GM19023 (cell line): Measurements from ENCODE around the gene RNF157.
"Not testable (repeated sequence)": the region's sequence is repeated elsewhere in the genome, so short reads cannot be mapped to it uniquely, and the experiment has no call there.

Source experiments
- ATAC-seq: cut with Tn5 transposase; IDR thresholded peaks from one replicate; pipeline ENCODE4 v1.9.1; 2021; ENCODE audit warnings: mild to moderate bottlenecking, moderate library complexity; ENCODE audit not compliant: unreplicated experiment

Gene RNF157

DNA sequence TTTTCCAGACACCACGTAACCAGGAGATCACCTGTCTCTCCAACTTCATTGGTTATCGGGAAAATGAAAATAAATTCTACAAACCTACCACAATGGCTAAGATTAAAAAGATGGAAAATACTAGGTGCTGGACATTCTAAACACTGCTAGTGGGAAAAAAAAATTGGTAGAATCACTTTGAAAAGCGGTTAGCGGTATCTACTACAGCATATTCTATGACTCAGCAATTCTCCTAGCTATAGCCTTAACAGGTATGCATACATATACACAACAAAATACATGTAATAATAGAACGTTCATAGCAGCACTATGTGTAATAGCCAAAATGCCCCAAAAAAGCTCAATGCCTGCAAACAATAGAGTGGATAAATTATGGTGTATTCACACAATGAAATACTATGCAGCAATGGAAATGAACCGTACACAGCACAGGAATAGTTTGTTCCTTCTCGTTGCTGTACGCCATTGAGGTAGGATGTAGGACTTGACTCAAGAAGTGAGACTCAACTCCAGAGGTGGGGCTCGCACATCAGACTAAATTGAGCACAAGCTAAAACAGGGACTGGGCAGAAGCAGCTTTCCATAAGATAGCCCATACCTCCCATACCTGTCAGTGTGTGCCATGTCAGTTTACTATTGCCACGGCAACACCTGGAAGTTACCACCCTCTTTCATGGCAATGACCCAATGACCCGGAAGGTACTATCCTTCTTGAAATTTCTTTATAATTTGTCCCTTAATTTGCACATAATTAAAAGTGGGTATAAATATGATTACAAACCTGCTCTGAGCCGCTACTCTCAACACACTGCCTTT lies 44.8 kb downstream of the RNF157 start:
- ATAC-seq: no peak

DNA sequence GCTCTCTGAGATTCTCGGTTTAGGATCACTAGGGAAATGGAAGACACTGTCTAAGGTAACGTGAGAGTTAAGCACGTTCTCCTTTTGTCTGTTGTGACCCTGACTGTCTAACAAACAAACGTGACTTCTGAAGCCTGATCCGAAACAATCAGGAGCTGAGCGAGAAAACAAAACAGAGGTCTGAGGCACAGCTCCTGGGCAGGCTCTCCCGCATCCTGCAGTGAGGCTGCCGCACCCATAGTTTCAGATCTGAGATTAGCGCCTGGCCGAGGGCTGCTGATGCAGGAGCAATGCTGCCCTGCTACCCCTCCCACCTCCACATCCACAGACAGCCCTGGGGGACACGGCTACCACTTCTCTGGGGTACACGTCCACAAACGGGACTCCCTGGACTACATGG lies 46.7 kb downstream of the RNF157 start:
- ATAC-seq: no peak

DNA sequence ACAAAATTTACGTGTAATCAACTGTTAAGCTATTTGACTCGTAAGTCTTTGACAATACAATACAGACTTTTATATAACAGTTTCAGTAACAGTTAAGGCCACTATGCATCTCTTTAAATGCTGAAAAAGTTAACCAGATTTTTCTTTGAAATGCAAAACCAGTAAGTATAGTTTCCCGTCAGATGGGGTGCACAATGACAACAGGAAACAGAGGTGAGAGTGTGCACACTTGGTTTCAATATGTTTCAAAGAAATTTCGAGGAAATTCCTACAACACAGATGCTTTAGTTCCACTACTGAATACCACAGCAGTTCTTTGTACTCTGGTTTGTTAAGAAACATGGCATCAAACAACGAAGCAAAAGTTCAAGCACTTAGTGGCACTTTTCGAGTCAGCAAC lies 48.4 kb downstream of the RNF157 start:
- ATAC-seq: peak; percentile 62

DNA sequence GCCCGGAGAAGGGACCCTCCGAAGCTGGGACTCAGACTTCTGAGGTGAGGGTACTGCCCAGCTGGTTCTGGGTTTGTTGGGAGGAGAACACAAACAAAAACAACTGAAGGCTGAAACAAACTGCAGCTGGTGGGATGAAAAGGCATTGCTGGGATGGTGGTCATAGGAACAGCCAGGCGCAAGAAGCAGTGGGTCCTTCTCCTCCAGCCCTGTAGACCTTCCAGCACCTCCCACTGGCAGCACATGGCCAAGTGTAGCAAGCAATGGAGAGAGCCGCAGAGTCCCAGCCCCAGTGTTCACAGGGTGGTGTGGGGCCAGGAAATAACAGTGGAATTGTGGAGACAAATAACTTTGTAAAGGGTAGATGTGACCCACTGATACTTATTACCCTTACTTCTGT lies 50.6 kb downstream of the RNF157 start:
- no peak for ATAC-seq

DNA sequence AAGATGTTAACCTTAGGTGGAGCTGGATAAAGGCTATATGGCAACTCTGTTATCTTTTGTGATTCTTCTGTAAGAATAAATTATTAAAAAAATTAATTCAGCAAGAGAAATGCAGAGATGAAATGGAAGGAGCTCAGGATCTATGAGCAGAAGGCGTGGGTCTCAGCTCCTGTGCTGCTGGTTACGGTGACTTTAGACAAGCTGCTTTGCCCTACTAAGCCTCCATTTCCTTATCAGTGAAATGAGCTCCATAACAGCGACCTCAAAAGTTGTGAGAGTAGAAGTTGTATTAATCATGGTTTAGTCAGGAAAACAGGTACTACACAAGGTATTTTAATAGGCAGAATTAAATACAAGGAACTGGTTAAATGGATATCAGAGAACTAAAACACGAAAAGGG lies 51.0 kb downstream of the RNF157 start:
- ATAC-seq: no peak

DNA sequence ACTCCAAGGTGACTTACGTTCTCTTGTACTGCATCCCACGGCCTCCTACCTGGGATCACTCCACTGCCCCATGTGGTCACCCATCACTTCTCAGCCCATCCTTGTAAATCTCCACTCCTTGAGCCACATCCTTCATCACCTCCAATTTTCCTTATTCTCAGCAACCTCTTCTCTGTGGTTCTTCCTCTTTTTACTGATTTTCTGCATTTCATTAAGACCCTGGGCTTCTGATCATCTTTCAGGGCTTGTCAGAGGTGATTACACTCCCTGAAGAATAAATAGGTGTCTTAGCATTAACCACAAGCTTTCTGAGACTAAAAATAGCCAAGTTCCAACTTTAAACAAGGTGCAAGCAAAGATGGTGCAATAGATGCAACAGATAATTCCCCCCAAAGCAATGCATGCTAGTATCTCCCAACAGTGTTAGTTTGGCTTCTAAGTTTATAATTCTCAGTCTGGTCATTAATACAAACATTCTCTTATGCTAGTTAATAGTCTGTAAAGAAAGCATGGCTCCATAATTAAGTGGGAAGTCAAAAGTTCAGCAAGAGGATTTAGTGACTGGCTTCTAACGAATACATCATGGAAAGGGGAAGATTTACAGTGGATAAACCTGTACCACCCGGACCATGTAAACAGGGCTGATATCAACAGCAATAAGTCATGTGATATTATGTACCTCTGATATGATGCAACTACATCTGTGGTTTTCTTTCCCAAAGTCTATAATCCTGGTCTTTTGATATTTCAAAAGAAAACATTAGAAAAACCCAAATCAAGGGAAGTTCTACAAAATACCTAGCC lies 51.9 kb downstream of the RNF157 start:
- ATAC-seq: no peak

DNA sequence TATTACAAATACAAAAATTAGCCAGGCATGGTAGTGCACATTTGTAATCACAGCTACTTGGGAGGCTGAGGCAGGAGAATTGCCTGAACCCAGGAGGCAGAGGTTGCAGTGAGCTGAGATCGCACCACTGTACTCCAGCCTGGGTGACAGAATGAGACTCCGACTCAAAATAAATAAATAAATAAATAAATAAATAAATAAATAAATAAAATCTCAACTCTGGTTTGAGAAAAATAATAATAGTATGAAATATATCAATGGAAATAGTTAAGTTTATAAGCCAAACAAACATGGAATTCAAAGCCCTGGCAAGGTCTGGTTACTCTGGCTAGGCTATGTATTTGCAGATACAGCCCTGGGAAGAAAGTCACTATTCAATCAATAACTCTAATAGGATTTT lies 53.5 kb downstream of the RNF157 start:
- not testable (repeated sequence) for ATAC-seq

DNA sequence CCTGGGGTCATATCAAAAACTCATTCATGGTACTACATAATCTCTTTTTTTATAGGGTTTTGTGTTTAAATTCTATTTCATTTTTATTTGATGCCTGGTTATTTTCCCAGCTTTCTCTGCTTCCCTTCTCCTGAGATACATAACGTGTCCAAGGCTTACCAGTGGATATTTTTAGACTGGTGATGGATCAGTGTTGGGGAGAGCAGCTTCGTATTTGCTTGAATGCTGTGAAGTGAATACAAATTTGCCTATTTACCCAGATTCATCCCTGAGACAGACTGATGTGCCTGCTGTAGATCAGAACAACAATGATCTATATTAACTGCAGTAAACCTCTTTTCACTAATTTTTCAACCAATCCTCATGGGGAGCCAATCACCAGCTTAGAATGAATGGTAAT lies 56.0 kb downstream of the RNF157 start:
- no peak for ATAC-seq

DNA sequence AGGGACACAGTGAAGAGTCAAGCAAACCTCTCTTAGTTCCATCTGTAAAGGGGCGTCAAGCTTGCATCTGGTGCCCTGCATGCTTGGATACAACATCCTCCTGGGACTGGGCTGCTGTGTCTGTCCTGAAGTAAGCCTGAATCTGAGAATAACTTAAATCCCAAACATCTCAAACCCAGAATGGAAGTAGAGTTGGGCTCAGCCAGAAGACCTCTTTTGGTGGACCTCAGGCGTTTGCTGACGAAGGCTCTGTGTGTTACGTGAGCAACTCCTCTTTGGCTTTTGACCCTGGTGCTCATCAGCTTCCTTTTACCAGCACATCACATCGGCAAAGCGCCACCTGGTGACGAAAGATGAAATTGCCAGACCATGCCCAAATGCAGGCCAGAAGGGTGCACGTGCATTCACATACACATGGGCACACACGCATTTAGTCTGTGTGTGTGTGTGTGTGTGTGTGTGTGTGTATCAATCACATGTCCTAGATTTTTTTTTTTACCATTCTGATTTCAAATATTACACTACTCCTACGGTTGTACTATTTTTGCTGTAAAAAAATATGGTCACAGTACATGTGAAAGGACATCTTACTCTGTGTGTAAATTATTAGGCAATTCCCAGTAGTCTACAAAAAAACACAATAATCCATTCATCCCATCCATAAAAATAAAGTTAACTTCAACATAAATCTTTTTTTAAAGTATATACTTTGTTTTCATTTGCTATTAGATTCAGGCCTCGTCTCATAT lies 58.1 kb downstream of the RNF157 start:
- ATAC-seq: no peak

DNA sequence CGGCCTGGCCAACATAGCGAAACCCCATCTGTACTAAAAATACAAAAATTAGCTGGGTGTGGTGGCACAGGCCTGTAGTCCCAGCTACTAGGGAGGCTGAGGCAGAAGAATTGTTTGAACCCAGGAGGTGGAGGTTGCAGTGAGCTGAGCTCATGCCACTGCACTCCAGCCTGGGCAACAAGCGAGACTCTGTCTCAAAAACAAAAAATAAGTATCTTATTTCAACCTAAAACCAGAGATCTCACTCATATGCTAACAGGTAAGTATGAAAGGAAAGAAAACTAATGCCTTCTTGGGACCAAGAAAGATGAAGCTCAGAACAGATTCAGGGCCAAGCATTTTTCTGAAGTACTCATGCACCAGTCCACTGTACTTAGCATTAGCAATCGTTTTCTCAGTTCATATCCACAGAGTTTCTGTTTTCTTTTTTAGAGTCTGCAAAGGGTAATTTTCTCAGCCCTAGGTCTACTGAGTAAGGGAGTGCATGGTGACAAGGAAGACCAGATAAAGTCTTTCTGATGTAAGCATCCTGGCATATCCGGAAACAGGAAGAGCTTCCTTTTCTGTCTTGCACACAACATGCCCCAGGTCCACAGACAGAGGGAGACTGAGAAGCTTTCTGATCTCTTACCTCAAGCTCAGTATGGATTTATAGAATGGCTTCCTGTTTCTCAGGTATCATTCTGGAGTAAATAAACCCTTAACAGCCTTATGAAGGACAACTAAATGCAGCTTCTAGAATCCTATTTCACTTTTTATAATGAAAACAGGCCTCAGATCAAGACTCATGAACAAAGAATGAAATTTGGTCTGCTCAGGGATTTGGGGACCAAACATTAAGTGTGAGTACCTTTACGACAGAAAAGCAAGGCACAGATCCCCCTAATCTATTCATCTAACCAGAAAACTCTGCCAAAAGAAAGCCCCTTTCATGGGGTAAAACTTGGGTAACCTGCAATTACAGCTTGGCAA lies 60.5 kb downstream of the RNF157 start:
- ATAC-seq: no peak

DNA sequence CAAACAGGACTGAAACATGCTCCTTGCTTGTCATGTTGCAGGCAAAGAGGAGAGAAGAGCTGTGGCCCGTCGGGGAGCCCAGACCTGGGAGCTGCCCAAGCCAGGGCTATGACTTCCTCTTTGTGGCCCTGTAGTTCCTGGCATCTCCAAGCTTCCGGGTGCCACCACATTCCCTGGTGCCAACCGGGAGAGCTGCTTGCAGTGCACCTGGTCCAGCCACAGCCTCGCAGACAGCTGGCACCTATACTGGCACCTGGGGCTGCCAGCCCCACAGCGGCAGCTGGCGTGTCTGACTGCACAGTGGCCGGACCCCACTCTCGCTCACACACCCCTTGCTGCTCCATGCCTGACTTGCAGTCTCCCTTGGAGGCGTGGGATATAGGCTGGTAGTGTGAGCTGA lies 62.2 kb downstream of the RNF157 start:
- ATAC-seq: no peak

DNA sequence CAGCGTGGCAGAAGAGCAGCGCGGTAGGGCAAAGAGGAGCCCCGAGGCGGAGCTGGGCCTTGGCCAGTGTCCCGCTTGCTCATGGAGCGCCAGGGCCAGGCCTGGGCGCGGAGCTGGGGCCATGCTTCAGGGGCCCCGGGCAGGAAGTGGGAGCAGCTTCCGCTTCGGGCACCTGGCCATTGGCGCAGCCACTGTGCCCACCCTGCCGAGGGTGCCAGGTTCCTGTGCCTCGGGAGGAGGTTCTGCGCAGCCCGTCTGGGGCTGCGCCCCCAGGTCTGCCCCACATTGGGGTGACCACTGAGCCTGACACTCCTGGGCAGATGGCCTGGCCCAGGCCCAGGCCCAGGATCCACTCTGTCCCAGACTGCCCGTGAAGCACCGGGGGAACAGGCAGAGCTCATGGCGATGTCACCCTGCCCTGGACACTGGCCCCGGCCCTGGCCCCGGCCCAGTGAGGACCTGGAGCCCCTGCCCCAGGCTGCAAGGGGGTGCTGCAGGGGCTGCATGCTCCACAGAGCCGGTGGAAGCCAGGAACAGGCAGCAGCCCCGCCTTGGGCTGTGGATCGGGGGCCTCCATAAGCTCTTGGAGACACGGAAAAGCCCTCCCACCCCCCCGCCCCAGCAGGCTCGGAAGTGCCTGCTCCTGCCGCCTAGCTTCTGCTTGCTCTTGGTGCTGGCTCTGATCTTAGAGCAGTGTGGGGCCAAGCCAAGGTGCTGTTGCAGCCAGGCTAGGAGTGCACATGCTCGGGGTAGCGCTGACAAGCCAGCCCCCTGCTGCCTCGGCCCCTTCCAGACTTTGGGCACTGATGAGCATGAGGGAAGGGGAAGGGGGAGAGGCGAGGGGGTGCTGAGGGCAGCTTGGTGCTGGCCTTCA lies 63.4 kb downstream of the RNF157 start:
- ATAC-seq: no peak

DNA sequence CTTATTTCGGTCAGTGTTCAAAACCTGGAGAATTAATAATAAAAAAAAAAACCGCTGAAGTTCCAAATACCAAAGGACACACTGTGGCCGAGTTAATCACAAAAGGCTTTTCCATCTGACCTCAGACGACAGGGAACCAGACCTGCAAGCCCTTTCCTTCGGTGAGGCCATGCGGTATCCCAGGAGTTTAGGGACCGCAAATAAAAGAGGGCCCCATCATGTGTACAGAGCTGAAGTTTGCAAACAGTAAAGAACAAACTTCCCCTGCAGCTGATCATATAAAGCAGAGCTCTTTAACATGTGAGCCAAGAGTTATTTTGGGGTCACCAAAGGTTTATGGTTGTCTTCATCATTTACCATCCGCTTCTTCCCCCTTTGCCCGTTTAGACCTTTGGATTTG lies 66.3 kb downstream of the RNF157 start:
- no peak for ATAC-seq

DNA sequence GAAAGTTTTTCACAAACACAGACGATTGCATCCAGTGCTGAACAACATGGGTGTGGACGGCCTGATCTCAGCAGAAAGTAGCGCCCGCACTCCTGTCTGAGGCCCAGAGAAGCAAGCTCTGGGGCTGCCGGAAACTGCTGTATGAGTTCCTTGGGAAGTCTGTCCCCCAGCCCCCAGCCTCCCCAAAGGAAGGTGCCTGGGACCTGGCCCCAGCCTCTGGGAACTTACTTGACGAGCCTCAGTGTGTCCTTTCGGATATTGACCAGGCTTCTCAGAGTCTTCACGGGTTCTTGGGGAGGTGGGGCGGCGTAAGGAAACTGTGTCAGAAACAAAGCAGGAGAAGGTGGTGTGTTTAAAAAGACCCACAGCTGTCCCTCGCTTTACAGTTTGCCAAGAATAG lies 66.8 kb downstream of the RNF157 start:
- no peak for ATAC-seq

DNA sequence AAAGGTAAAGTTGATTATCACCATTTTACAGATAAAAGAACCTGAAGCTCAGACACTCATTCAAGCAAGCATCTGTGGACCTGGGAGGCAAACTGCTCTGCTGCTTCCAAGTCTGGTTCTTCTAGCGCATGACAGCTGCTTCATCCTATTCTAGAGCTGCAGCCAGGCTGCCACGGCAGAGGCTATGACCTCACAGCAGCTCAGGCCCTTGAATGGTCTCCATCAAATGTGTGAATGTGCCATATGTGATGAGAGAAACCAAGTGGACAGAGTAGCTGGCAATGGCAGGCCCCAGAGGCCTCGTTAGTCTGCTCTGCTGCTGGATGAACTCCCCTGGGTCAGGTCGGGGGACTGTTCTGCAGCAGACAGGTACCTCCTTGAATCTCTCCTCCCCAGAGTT lies 68.6 kb downstream of the RNF157 start:
- no peak for ATAC-seq

DNA sequence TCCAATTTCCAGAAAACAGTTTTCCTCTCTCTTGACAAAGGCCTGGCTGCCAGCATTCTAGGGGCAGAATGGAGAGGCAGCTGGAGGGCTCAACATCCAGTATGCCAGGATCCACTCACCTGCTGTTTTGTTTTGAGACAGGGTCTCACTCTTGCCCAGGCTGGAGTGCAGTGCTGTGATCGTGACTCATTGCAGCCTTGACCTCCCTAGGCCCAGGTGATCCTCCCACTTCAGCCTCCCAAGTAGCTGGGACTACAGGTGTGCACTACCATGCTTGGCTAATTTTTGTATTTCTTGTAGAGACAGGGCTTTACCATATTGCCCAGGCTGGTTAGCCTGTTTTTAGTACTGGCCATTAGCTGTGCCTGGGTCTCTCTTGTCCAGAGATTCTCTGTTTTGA lies 70.2 kb downstream of the RNF157 start:
- ATAC-seq: no peak

DNA sequence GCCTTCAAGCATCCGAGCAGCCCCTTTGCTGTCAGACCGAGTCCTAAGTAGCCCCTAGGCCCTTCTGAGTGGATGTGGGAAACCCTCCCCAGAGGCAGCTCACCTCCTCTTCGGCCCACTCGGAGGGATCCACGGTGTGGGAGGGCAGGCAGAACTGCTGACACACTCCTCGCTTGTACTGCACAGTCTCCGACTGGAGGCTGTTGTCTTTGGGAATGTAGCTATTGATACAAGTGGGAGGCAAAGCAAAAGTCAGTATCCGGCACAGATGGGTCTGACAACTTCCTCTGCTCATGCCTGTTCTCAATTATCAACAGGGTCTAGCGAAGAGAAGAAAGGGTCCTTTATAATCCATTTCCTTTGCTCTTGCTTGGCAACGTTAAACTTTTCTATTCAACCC lies 73.4 kb downstream of the RNF157 start:
- ATAC-seq: no peak

DNA sequence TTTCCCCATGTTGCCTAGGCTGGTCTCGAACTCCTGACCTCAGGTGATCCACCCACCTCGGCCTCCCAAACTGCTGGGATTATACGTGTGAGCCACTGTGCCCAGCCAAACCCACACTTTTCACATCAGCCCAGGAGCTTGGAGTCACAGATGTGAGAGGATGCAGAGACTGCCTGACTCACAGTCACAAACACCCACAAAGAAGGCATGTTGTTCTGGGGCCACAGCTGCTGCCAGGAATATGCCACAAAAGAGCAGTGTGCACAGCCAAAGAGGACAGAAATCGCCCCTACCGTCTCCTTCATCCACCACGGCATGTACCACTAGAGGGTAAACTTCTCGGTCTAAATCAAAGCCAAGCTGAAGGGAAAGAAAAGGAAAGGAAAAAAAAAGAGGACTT lies 74.1 kb downstream of the RNF157 start:
- ATAC-seq: no peak

DNA sequence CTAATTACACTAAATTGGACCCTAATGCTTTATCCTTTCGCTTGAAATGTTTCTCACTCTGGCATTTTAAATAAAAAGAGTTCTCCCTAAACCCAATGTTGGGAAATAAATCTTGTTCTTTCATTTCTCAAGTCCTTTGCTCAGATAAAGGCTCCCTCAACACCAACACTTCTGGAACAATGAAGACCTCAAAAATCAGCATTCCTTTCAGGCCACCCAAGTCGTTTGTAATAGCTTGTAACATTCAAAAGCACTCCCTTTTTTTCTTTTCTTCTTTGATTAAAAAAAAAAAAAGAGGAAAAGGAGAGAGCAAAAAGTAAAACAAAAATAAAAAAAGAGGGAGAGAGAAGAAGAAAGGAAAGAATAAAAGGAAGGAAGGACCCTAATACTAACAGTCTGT lies 76.0 kb downstream of the RNF157 start:
- ATAC-seq: no peak

DNA sequence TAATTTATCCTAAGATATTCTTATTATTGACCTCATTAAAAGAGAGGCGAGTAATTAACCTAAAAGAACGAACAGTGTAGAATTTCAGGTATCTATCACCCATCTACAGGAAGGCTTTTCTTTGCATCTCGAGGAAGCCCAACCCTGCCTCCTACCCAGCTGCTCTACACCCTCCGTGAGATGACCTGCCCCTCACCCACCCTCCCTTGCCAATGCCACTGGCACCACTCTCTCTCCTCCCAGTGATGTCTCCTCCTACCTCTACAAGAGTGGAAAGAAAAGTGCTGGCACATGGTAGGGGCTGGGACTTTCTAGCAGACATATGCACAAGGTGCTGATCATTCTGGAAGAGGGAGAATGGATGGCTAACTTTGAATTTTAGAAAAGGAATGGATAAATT lies 76.4 kb downstream of the RNF157 start:
- no peak for ATAC-seq
